HepG2 (cell line): ENCODE measurements around the gene CDH12. TPM values are rescaled to one million over a fixed set of nuclear protein-coding genes. Genes with fewer than 3 reads are reported as not detected.

Source experiments
- ATAC-seq: fragments of 200-7000 bp; cut with Tn5 transposase; 3 replicates; pipeline ENCODE4 v1.9.1; 2020; ENCODE audit warnings: mild to moderate bottlenecking, moderate library complexity
- BruUV-seq: library from RNA; stranded (reverse); fragments of 400-500 nt; replicated peaks from 2 replicates; lab custom pipeline; 2021; lab: Mats Ljungman, UMichigan
- CTCF ChIA-PET: fragments of 300-600 bp; formaldehyde crosslinking; extraction: SDS; loops from one replicate; lab custom pipeline; 2021; ENCODE audit warnings: low total read pairs, inconsistent platforms, low intra/inter-chr PET ratio; lab: Yijun Ruan, JAX
- POLR2A ChIA-PET: fragments of 350-600 bp; sonication (Branson Sonifier 250); formaldehyde crosslinking; loops from one replicate; lab custom pipeline; 2020; ENCODE audit warnings: antibody characterized with exemption, inconsistent platforms; lab: Yijun Ruan, JAX
- DNase-seq: peaks from one replicate; pipeline ENCODE4 v3.0.0-alpha.2; 2015; ENCODE audit warnings: low spot score
- FAIRE-seq: peaks from 3 replicates; lab custom pipeline; 2011; peaks lifted over from hg19 to GRCh38; lab: Jason Lieb, UNC
- H2AFZ ChIP-seq: one replicate; pipeline ENCODE4 v1.6.1; 2011; ENCODE audit warnings: low read length, inconsistent platforms
- H3K27ac ChIP-seq: fragments of 300-600 bp; 3 replicates; pipeline ENCODE4 v1.8.0; 2011; ENCODE audit warnings: mixed run types, mild to moderate bottlenecking, mixed read lengths, low read length, inconsistent platforms; ENCODE audit not compliant: insufficient read depth; ENCODE audit errors: extremely low read length
- H3K27me3 ChIP-seq, 2 experiments: fragments of 200-600 bp in 1 of 2; 2 replicates in 1 of 2; 3 replicates in 1 of 2; pipeline versions ENCODE4 v1.6.0 to v1.8.0; 2011; ENCODE audit warnings: low read length in 2 of 2, mild to moderate bottlenecking in 2 of 2, moderate library complexity in 2 of 2, inconsistent platforms in 1 of 2; ENCODE audit not compliant: insufficient read depth in 2 of 2, control insufficient read depth in 1 of 2
- H3K36me3 ChIP-seq, 2 experiments: fragments of 200-600 bp in 1 of 2; replicated peaks in 1 of 2; 2 replicates in 1 of 2; 3 replicates in 1 of 2; pipeline versions ENCODE4 v1.5.1 to v1.8.0; 2011; ENCODE audit warnings: low read length in 2 of 2, inconsistent platforms in 1 of 2; ENCODE audit not compliant: insufficient read depth in 2 of 2, control insufficient read depth in 1 of 2
- H3K4me1 ChIP-seq: 2 replicates; pipeline ENCODE4 v1.5.1; 2012; ENCODE audit warnings: low read length, inconsistent platforms; ENCODE audit not compliant: insufficient read depth
- H3K4me2 ChIP-seq: 2 replicates; pipeline ENCODE4 v1.6.0; 2011; ENCODE audit warnings: low read depth, low read length, inconsistent platforms
- H3K4me3 ChIP-seq, 3 experiments: fragments of 200-600 bp in 1 of 3; sonication (generic), shearing (Covaris generic) in 1 of 3; replicated peaks in 1 of 3; 2 replicates each; pipeline ENCODE4 v1.5.1; 2011 to 2016; ENCODE audit warnings: low read length in 3 of 3, inconsistent platforms in 2 of 3, low read depth in 2 of 3, mild to moderate bottlenecking in 2 of 3, control low read depth in 1 of 3, mixed read lengths in 1 of 3; ENCODE audit not compliant: insufficient read depth in 1 of 3
- H3K79me2 ChIP-seq: one replicate; pipeline ENCODE4 v1.6.1; 2011; ENCODE audit warnings: low read length, inconsistent platforms; ENCODE audit not compliant: insufficient read depth
- H3K9ac ChIP-seq: 2 replicates; pipeline ENCODE4 v1.6.0; 2011; ENCODE audit warnings: mild to moderate bottlenecking, low read depth, low read length, inconsistent platforms; ENCODE audit not compliant: insufficient read depth
- H3K9me3 ChIP-seq: 2 replicates; pipeline ENCODE4 v1.5.1; 2012; ENCODE audit warnings: mild to moderate bottlenecking, low read length
- H4K20me1 ChIP-seq: 2 replicates; pipeline ENCODE4 v1.6.0; 2011; ENCODE audit warnings: inconsistent platforms, mild to moderate bottlenecking, low read length, moderate library complexity; ENCODE audit not compliant: insufficient read depth
- CENPT ChIP-seq: sonication (generic); formaldehyde crosslinking; IDR thresholded peaks from 2 replicates; pipeline ENCODE4 v1.8.0; 2022; ENCODE audit warnings: low read depth, mild to moderate bottlenecking, moderate library complexity, missing genetic modification reagents
- EHMT2 ChIP-seq: fragments of 200-600 bp; sonication (generic); IDR thresholded peaks from 2 replicates; pipeline ENCODE4 v1.7.0; 2017; ENCODE audit warnings: antibody characterized with exemption, low read depth, low read length, borderline replicate concordance
- HNRNPK ChIP-seq: fragments of 200-400 bp; formaldehyde crosslinking; IDR thresholded peaks from 2 replicates; pipeline ENCODE4 v1.6.1; 2018; ENCODE audit warnings: low read length, low read depth, moderate library complexity, mild to moderate bottlenecking; ENCODE audit not compliant: poor library complexity, severe bottlenecking
- HOXA7 ChIP-seq: sonication (generic); formaldehyde crosslinking; IDR thresholded peaks from 2 replicates; pipeline ENCODE4 v1.8.1; 2022; ENCODE audit warnings: mild to moderate bottlenecking, missing genetic modification reagents, moderate library complexity
- KLF11 ChIP-seq: IDR thresholded peaks from 2 replicates; pipeline ENCODE4 v1.6.1; 2016; ENCODE audit warnings: missing compliant biosample characterization
- MXD4 ChIP-seq: IDR thresholded peaks from 2 replicates; pipeline ENCODE4 v1.6.1; 2016; ENCODE audit warnings: mild to moderate bottlenecking, missing biosample characterization, missing genetic modification reagents
- MYNN ChIP-seq: sonication (generic); formaldehyde crosslinking; IDR thresholded peaks from 2 replicates; pipeline ENCODE4 v1.4.0; 2020; ENCODE audit warnings: mild to moderate bottlenecking, low read depth, missing genetic modification reagents
- TBX3 ChIP-seq: fragments of 450-650 bp; IDR thresholded peaks from 2 replicates; pipeline ENCODE4 v1.6.1; 2017; ENCODE audit warnings: antibody characterized with exemption, mild to moderate bottlenecking, inconsistent platforms, borderline replicate concordance
- ZBTB25 ChIP-seq: IDR thresholded peaks from 2 replicates; pipeline ENCODE4 v1.6.1; 2018; ENCODE audit warnings: missing genetic modification reagents
- ZBTB33 ChIP-seq: sonication (generic); formaldehyde crosslinking; IDR thresholded peaks from 2 replicates; pipeline ENCODE4 v1.4.0; 2020; ENCODE audit warnings: missing genetic modification reagents
- ZNF550 ChIP-seq: sonication (generic); formaldehyde crosslinking; IDR thresholded peaks from 2 replicates; pipeline ENCODE4 v1.4.0; 2020; ENCODE audit warnings: mild to moderate bottlenecking, missing genetic modification reagents, borderline replicate concordance
- ZNF709 ChIP-seq: sonication (generic); formaldehyde crosslinking; IDR thresholded peaks from 2 replicates; pipeline ENCODE4 v1.5.0; 2020; ENCODE audit warnings: mild to moderate bottlenecking, missing genetic modification reagents
- WGBS: methylation state at CpG from one replicate; pipeline ENCODE4 v1.1.6; 2017; ENCODE audit warnings: low lambda C conversion rate; 5-methylcytosine and 5-hydroxymethylcytosine counted together
- in situ Hi-C: cut with HindIII; loops from 2 replicates; pipeline ENCODE4 v1.10.0; 2017; ENCODE audit warnings: low pct_unique_long_range_greater_than_20kb; ENCODE audit not compliant: extremely low pct_ligation_motif_present
- intact Hi-C: fragments of 100-400 bp; cut with micrococcal nuclease; formaldehyde crosslinking; loops from one replicate; pipeline ENCODE4 v1.10.0; 2022; ENCODE audit not compliant: unreplicated experiment
- polyA plus RNA-seq, 8 experiments: library from polyadenylated mRNA; depleted of rRNA in 3 of 8; stranded (reverse) in 7 of 8; unstranded in 1 of 8; fragments of >200 nt; fragmentation: Illumina TruSeq in 4 of 8; extraction: Trizol in 4 of 8; gene quantifications; 2 replicates each; pipeline versions ENCODE4 v1.2.1 to v1.2.3, GENCODE V29; 2011 to 2016; ENCODE audit warnings: low read depth in 4 of 8, missing spikeins in 1 of 8, mixed read lengths in 1 of 8; ENCODE audit not compliant: insufficient read depth in 1 of 8
- total RNA-seq, 5 experiments: library from RNA; depleted of rRNA; stranded (reverse); fragments of >200 nt; fragmentation: Illumina TruSeq; extraction: Trizol; gene quantifications; 2 replicates each; pipeline ENCODE4 v1.2.3, GENCODE V29; 2016; ENCODE audit warnings: low read depth in 1 of 5
- TF ChIP-seq, protein P1 (sequence below): sonication (generic); formaldehyde crosslinking; conservative IDR thresholded peaks from 2 replicates; pipeline ENCODE4 v1.4.0; 2020; ENCODE audit warnings: missing genetic modification reagents

CDH12 gene
- total and polyA plus RNA-seq, 2 of the 13 experiments (the other 11 are each of a cell fraction or from before 2014, with no cell fraction given), result not detected

GRCh38 chr5:22625451-22625850 is 227.7 kb downstream of the CDH12 start:
- no peak overlapping the region for H3K4me3 ChIP-seq
- H3K27ac ChIP-seq, result no peak overlapping the region
- ChIA-PET CTCF (no interaction called here), POLR2A (no interaction called here)
- FAIRE-seq, result no peak
- in situ Hi-C loops, result no loop called here
- no peaks in the 10 kb centered on the region for H3K36me3 ChIP-seq
- H3K4me1 ChIP-seq, result no peaks in the 10 kb centered on the region
- H3K27me3 ChIP-seq, result no peaks in the 10 kb centered on the region
- H4K20me1 ChIP-seq, result no peaks in the 10 kb centered on the region
- peaks cover 29% of the 10 kb centered on the region for H3K9me3 ChIP-seq
- no peak overlapping the region for H3K4me2 ChIP-seq
- H3K79me2 ChIP-seq, result no peaks in the 10 kb centered on the region
- H2AFZ ChIP-seq, result no peak overlapping the region
- BruUV-seq, result no TSS peak
- DNase-seq, result no peak
- TF ChIP-seq KLF11 (CRISPR knock-in tag), result no peak
- TF ChIP-seq ZBTB25 (CRISPR knock-in tag), result no peak
- TF ChIP-seq HOXA7 (CRISPR knock-in tag), result no peak
- no peak for TF ChIP-seq CENPT
- TF ChIP-seq ZNF709 (CRISPR knock-in tag), result no peak
- no peak for TF ChIP-seq MYNN (CRISPR knock-in tag)
- no peak for TF ChIP-seq ZBTB33 (CRISPR knock-in tag)
- TF ChIP-seq ZNF550 (CRISPR knock-in tag), result no peak
- no peak for TF ChIP-seq MXD4 (CRISPR knock-in tag)
- TF ChIP-seq, protein P1, sequence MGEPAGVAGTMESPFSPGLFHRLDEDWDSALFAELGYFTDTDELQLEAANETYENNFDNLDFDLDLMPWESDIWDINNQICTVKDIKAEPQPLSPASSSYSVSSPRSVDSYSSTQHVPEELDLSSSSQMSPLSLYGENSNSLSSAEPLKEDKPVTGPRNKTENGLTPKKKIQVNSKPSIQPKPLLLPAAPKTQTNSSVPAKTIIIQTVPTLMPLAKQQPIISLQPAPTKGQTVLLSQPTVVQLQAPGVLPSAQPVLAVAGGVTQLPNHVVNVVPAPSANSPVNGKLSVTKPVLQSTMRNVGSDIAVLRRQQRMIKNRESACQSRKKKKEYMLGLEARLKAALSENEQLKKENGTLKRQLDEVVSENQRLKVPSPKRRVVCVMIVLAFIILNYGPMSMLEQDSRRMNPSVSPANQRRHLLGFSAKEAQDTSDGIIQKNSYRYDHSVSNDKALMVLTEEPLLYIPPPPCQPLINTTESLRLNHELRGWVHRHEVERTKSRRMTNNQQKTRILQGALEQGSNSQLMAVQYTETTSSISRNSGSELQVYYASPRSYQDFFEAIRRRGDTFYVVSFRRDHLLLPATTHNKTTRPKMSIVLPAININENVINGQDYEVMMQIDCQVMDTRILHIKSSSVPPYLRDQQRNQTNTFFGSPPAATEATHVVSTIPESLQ, result no peak
- TF ChIP-seq EHMT2, result no peak
- TF ChIP-seq HNRNPK, result no peak
- no peak for TF ChIP-seq TBX3
- H3K9ac ChIP-seq, result no peak overlapping the region
- ATAC-seq, result no peak
- WGBS, result 50% methylated on average over 1 of the region's 2 CpGs
- intact Hi-C loops, result no loop called here
